Tibial nerve (tissue), 4 donors: ENCODE results near the gene GMIP.

ENCODE experiments used
- EP300 ChIP-seq, 2 donors: sonication (generic); formaldehyde crosslinking; IDR thresholded peaks; one replicate each; pipeline ENCODE4 v1.6.1; 2017; ENCODE audit warnings: antibody characterized with exemption in 2 of 2, mild to moderate bottlenecking in 1 of 2
- POLR2A ChIP-seq, 2 donors: fragments of 450-650 bp; IDR thresholded peaks; one replicate each; pipeline ENCODE4 v1.6.1; 2017; ENCODE audit warnings: antibody characterized with exemption in 2 of 2, mild to moderate bottlenecking in 2 of 2, moderate library complexity in 2 of 2
- TF ChIP-seq, protein P1 (sequence below), 5 experiments: fragments of 200-600 bp in 3 of 5; fragments of 450-650 bp in 2 of 5; sonication (generic) in 3 of 5; IDR thresholded peaks; one replicate each; pipeline ENCODE4 v1.5.1; 2016 to 2019; ENCODE audit warnings: antibody characterized with exemption in 5 of 5, mild to moderate bottlenecking in 3 of 5, moderate library complexity in 2 of 5

DNA sequence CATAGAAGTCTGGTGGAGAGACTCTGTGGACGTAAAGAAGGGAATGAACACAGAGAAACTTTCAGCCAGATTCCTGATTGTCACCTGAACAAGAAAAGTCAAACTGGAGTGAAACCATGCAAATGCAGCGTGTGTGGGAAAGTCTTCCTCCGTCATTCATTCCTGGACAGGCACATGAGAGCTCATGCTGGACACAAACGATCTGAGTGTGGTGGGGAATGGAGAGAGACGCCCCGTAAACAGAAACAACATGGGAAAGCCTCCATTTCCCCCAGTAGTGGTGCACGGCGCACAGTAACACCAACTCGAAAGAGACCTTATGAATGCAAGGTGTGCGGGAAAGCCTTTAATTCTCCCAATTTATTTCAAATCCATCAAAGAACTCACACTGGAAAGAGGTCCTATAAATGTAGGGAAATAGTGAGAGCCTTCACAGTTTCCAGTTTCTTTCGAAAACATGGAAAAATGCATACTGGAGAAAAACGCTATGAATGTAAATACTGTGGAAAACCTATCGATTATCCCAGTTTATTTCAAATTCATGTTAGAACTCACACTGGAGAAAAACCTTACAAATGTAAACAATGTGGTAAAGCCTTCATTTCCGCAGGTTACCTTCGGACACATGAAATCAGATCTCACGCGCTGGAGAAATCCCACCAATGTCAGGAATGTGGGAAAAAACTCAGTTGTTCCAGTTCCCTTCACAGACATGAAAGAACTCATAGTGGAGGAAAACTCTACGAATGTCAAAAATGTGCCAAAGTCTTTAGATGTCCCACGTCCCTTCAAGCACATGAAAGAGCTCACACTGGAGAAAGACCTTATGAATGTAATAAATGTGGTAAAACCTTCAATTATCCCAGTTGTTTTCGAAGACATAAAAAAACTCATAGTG lies 36.0 kb upstream of the GMIP start:
- TF ChIP-seq, protein P1, sequence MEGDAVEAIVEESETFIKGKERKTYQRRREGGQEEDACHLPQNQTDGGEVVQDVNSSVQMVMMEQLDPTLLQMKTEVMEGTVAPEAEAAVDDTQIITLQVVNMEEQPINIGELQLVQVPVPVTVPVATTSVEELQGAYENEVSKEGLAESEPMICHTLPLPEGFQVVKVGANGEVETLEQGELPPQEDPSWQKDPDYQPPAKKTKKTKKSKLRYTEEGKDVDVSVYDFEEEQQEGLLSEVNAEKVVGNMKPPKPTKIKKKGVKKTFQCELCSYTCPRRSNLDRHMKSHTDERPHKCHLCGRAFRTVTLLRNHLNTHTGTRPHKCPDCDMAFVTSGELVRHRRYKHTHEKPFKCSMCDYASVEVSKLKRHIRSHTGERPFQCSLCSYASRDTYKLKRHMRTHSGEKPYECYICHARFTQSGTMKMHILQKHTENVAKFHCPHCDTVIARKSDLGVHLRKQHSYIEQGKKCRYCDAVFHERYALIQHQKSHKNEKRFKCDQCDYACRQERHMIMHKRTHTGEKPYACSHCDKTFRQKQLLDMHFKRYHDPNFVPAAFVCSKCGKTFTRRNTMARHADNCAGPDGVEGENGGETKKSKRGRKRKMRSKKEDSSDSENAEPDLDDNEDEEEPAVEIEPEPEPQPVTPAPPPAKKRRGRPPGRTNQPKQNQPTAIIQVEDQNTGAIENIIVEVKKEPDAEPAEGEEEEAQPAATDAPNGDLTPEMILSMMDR (IDR thresholded peaks at IDR 0.05), result no peak
- TF ChIP-seq POLR2A (IDR thresholded peaks at IDR 0.05) (no peak), EP300 (IDR thresholded peaks at IDR 0.05) (no peak)
